Muscle of arm (tissue), 12 donors: ENCODE data around the gene RHBDF1. TPM values are rescaled to one million over a fixed set of nuclear protein-coding genes. Genes with fewer than 3 reads are reported as not detected.
A peak's percentile ranks its signal among the peaks of the same experiment; 100 is the strongest.

ENCODE experiments used
- DNase-seq: peaks from one replicate; pipeline ENCODE4 v3.0.0-alpha.2; 2013
- polyA plus RNA-seq, 12 donors: library from polyadenylated mRNA; unstranded; fragments of 120-200 nt; gene quantifications; one replicate each; pipeline ENCODE4 v1.2.1, GENCODE V29; 2013; ENCODE audit not compliant: insufficient read length in 12 of 12

Gene RHBDF1
- polyA plus RNA-seq, 12 donors = 31.2 to 66.9 (median 42.5) TPM; not detected in 1

DNA sequence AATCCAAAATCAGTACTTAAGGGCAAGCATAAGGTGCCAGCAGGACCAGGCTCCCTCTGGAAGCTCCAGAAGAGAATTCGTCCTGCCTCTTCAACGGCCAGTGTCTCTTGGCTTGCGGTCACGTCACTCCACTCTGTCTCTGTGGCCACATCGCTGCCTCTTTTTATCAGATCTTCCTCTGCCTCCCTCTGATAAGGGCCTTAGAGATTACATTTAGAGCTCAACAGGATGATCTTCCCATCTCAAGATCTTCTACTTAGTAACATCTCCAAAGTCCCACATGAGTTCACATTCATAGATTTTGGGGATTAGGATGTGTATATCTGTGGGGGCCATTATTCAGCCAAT is 22.5 kb upstream of the RHBDF1 start:
- DNase-seq = no peak

DNA sequence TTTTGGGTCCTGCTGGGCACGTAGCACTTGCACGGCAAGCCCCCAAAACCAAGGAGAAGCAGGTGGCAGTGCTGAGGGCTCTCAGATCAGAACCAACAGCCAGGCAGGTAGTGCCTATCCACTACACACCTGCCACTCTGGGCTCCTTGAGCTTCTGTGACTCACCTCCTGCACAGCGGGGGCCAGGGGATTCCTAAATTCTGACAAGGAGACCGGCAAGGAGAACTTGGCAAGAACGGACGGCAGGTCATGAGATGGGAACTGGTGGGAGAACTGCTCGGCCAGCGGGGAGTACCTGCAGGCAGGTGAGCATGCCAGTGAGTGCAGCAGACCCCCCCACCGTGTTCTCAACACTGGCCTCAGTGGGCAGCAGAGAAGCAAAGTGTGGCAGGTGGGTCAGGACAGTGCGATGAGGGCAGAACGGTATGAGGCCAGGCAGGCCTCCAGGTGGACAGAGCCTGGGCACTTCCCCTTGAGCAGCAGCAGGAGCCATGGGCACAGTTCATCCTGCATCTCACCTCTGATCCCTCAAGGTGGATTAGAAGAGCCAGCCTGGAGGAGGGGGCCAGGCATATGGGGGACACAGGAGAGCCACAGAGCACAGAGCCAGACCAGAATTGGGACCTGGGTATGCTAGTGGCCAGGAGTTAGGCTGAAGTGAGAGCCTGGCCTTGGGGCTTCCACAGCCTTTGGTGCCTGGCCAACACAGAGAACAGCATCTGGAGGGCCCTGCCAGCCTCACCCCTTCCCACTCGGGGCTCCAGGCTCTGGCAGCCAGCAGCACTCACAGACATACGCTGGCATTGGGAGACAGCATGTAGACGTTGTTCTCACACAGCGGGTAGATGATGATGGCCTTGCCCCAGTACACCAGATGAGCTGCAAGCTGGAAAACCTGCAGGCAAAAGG is 20.3 kb upstream of the RHBDF1 start:
- DNase-seq = no peak

DNA sequence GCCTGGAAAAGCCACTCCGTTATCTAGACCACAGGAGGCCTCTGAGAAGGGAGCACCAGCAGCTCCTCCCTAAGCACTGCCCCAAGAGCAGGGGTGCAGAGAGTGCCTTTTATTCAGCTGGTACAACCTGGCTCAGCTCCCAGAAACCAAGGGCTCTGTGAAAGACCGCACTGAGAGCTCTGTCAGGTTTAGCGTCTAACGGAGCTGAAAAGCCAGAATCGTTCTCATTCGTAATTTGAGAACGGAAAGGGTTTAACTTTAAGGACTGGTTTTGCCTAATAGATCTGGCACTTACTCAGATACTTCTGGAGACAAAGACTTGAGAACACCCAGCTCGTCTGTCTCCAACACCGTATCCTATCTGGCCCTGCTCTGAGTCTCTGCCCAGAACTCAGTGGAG is 19.1 kb upstream of the RHBDF1 start:
- no peak for DNase-seq

DNA sequence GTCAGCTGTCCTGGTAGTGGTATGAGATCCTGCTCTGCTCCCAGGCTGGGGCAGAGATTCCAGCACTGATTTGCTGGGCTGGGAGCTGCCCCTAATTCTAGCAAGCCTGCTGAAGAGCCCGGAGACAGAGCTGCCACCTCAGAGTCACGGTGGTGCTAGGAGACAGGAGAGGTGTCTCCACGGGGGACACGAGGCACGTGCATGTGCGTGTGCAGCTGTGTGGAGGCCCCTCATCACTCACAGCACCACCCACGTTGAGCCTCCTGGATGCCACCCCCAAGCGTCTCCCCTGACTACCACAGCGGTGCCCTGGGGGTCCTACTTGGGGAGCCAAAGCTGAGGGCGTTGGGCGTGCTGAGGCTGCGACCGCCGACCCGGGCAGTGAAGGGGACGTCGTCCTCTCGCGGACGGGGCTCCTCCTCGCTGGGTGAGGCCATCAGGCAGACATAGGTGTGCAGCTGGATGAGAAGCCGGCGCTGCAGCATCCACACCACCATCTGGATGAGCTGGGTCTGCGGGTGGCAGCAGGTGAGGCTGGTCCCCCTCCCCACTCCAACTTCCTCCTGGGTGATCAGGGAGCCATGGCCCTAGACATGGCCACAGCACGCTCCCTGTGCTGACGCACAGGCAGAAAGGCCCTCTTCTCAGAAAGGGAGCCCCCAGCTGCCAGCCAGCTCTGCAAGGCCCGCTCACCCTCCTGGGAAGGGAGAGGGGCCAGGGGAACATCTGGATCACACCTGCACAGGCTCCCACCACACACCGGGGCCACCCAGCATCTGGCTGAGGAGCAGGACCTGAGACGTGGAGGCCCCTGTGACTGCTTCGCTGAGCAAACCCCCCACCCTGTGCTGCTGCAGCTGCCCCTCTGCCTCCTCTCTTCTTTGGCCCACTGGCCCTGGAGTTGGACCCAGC is 17.2 kb upstream of the RHBDF1 start:
- no peak for DNase-seq

DNA sequence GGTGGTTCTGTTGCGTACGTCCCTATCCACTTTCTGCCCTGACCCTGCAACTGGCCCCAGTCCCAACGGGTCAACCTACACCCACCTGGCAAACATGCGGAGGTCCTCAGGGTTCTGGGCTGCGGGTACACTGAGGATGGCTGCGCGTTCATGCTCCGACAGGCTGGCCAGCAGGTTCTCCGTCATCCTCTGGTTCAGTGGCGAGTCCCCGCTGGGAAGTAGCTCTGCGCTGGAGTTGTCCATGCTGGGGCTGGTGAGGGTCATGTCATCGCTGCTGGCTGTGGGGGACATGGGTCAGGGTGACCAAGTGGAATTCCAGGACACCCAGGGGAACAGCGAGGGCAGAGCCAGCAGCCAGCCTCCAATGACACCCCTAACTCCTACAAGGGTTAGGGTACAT is 16.2 kb upstream of the RHBDF1 start:
- no peak for DNase-seq

DNA sequence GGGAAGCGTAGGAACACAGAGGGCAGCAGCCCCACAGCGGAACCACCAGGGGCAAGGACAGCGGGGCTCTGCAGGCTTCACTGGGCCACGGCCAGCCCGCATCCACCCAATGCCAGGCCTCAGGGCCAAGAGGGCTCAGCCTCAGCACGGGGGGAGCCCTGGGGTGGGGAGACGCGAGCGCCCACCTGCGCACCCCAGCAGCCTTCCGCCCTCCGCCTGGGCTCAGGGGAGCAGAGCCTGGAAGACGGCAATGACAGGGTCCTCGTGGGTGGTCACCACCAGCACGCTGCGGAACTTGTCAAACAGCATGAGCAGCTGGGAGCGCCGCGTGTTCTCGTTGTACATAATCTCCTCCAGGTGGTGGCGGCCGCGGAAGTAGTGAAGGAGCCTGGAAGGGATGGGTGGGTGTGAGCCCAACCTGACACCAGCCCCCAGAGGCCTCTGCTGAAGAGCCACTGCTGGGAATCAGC is 14.1 kb upstream of the RHBDF1 start:
- no peak for DNase-seq

DNA sequence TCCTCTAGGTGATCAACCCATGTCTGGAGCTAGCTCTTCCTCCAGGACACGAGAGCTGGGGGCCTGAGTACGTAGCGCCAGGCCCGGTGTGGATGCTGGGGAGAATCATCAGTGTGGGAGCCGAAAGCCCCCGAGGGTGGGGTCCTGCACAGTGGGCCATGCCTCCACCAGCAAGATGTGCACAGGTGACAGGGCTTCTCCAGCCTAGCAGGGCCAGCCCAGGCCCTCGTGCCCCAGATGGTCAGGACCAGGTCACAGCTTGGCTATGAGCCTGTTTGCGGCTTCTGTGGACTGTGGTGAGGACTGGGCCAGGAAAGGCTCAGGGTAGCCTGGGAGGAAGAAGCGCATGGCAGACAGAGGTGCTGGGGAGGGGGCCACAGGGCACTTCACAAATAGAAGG is 13.4 kb upstream of the RHBDF1 start:
- DNase-seq = no peak

DNA sequence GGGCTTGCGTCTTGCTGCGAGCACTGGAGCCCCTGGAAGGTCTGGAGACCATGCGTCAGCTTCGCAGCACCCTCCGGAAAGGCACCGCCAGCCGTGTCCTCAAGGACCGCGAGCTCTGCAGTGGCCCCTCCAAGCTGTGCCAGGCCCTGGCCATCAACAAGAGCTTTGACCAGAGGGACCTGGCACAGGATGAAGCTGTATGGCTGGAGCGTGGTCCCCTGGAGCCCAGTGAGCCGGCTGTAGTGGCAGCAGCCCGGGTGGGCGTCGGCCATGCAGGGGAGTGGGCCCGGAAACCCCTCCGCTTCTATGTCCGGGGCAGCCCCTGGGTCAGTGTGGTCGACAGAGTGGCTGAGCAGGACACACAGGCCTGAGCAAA is 13.0 kb upstream of the RHBDF1 start:
- no peak for DNase-seq

DNA sequence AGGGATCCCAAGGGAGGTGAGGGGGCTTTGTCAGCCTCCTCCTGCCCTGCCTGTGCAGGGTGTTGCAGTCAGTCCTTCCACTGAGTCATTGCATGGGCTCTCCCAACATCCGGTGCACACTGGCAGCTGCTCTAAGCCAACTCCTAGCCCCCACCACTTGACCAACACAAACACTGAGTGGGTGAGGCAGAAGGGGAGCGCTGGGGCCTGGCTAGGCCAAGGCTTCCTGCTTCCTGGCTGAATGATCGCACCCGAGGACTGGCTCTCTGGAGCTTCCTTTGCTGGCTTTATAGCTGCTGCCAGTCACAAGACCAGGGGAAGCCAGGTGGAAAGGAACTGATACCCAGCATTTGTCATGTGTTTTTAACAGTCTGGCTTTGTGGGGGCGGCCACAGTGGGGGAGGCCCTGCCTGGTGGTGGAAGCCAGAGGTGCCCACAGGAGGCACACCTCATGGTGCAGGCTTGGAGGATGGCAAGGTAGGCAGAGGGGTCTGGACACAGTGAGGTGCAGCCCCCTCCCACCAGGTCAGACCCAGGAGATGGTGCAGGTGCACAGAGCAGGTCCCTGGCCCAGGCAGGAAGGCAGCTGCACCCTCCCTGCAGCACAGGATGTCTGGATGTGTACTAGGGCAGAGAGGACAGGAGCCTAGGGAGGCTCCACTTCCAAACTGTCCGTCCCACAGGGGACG is 12.4 kb upstream of the RHBDF1 start:
- no peak for DNase-seq

DNA sequence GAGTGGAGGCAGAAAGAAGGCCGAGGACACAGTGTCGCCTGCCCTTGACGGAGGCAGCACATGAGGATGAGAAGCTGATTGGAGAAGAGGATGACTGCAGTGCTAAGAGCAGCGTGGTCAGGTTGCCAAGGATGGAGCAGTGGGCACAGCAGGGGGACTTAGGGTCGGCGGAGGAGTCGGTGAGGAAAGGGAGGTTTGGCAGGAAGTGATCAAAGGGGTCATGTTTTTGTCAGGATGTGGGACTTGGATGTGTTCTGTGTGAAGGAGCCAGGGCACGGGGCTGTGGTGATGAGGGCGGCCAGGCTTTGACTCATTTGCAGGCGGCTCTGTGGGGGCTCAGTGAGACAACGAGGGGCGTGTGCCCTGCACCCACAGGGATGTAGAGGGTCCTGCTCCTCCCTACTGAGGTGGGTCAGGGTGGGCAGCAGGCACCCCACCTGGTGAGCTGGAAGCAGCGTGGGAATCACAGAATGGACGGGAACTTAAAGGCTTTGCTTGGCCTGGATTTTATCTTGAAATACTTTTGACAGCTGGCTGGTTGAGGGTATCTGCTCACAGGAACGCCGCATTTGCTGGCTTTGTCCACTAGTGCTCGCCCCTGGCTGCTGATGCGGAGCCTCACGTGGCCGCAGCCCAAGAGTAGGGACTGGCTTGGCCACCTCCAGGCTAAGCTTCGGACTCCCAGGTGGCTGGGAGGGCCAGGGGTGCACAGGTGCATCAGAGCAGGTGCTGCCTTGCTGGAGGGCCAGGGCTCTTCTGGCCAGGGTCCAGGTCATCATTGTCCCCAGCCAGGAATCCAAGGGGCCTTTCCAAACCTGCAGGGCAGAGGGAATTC is 11.6 kb upstream of the RHBDF1 start:
- DNase-seq = no peak

DNA sequence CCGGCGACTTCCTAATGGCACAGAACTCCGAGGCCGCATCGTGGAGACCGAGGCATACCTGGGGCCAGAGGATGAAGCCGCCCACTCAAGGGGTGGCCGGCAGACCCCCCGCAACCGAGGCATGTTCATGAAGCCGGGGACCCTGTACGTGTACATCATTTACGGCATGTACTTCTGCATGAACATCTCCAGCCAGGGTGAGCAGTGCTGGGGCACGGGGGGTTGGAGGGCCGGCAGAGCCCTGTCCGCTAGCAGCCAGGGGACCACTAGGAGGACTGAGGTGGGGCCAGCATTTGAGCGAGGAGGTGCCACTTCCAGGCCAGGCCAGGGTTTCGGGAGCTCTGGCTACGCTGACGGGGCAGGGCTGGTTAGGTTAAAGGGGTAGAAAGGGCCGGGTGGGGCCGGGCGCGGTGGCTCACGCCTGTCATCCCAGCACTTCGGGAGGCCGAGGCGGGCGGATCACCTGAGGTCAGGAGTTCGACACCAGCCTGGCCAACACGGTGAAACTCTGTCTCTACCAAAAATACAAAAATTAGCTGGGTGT is 10.7 kb upstream of the RHBDF1 start:
- DNase-seq = no peak

DNA sequence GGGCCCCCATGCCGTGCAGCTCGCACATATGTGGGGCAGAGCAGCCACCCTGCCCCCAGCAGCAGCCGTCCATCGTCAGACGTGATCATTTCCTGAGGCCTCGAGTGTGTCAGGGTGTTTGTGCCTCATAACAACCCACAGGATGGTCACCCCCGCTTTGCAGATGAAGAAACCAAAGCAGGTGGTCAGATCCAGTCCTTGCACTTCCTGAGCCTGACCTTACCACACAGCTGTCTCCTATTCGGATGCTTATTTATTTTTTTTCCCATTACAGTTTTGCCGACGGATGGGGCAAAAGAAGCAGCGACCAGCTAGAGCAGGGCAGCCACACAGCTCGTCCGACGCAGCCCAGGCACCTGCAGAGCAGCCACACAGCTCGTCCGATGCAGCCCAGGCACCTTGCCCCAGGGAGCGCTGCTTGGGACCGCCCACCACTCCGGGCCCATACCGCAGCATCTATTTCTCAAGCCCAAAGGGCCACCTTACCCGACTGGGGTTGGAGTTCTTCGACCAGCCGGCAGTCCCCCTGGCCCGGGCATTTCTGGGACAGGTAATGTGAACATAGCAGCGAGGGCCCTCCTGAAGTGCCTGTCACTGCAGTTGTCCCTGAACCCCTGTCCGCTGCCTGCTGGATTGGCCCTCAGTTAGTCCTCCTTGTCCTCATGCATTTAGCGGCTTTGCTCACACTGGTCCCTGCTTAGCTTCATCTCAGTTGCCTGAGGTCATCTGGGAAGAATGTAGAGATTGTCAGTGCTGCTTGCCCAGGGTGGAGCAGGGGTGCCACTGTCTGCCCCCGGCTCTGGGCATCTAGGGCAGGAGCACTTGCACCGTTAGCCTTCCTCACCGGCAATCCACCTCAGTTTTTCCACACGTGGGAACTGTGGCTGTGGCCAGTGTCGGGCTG is 7.0 kb upstream of the RHBDF1 start:
- no peak for DNase-seq

DNA sequence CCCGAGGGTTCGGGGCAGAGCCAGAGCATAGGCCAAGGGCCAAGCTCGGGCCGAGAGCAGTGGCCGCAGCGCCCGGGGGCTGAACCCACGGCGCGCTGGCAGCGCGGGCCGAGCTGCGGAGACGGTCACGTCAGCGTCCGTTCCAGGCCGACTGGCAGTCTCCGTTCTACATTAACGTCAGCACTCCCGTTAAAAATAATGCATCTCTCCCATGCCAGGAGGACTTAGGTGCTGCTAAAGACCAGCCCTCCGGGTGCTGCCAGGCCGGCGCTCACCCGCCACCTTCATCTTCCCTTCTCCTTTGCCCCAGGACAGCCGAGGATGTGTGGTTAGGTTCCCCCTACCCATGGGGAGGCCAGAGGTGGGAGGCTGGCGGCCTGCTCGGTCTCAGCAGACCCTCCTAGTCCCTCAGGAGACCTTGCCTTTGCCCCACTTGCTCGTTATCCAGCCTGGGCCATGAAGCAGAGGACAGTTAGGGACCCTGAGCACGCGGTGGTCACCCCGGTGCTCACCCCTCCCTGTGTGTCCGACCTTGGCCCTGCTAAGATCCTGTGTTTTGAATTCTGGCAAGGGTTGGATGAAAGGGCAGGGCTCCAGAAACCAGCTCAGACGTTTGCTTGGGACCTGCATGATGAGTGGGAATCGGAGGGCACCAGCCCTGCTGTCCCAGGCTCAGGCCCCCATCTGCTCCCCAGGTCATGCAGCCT is 6.2 kb upstream of the RHBDF1 start:
- no peak for DNase-seq

DNA sequence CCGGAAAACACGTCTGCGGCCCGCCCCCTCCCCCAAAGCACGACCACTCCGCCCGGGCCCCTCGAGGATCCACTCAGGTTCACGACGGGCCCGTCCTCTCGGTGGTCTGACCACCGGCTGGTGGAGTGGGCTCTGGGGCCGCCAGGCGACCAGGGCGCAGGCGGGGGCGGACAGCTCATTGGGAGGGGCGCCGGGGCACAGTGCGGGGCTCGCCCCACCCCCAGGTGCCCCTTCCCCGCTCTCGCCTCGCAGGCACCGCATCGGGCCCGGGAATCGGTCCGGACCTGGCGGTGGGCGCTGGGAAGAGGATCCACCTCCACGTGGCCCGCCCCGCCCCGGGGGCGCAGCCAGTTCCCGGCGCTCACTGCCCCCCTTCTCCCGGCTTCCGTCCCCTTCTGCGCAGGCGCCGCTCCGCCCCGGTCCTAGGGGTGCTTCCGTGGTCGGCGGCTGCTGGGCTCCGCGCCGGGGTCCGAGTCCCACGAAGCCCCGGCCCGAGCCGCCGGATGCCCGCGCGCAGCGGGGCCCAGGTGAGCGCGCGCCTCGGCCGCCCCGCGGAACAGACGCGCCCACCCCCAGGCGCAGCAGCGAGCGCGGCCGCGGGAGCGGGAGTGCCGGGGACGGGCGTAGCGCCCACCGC is 5.5 kb upstream of the RHBDF1 start, which contains the start of gene MPG:
MPG (plus strand) TSS at position 419 of the 637 bp plus-strand sequence; CDS start at position 504, 85 bp downstream.
- peak; percentile 90 for DNase-seq

DNA sequence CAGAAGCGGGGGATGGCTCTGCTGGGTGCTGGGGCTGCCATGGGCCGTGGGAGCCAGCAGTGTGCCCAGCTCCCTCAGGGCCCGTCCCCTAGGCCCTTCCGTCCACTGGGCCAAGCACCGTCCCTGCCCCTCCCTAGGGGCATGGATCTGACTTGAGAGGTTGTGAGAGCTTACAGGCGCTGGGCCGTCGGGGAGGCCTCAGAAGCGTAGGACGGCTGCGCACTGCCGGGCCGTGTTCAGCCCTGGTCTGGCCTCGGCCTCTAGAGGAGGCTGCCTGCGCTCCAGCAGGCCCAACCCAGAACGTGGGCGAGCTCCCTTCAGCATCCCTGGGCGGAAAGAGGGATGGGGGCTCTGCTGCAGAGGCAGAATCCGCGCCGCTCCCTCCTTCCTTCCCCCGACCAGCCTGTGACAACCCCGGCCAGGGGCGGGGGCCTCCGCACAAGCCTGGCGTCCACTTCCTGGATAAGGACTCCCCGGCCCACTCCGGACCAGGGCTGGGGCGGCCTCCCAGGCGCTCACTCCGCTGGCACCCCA is 4.9 kb upstream of the RHBDF1 start:
- peak; percentile 80 for DNase-seq

DNA sequence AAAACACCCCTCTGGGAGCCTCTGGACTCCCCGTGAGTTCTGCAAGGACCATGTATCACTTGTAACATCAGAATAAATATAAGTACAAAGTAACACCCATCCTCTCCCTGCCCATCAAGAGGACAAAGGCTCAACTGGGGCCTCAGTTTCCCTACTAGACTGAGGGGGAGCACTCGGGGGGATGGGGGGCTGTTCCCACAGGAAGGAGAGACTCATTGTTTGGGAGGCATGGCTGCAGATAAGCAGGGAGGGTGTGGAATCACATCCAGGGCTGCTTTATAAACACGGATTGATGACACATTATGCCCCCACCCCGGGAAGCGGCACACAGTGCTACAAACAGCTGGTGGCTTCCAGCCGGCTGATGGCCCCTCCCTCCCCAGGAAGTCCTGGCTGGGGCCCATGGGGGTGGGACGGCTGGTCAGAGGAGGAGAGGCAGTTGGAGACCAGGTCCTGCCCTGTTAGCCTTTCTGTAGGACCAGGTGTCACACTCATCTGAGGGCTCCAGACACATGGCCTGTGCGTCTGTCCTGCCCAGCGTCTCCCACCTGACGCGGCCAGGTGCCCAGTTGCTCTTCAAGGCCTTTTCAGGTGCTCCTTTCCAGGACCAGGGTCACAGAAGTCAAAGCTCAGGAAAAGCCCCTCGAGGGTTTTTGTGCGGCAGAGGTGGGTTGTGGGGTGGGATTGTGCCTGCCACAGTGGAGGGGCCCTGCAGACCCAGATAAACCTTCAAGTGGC is 4.3 kb upstream of the RHBDF1 start:
- DNase-seq = no peak
